HTR-8/SVneo (cell line): Measurements from ENCODE around the gene CDH18.
"Not testable (repeated sequence)": the region's sequence is repeated elsewhere in the genome, so short reads cannot be mapped to it uniquely, and the experiment has no call there.

Experiments
- DNase-seq: peaks from one replicate; pipeline ENCODE4 v3.0.0; 2011; ENCODE audit warnings: low spot score, mixed read lengths; ENCODE audit not compliant: insufficient read length
- FAIRE-seq: peaks from 2 replicates; lab custom pipeline; 2011; peaks lifted over from hg19 to GRCh38; lab: Jason Lieb, UNC

Gene CDH18

DNA sequence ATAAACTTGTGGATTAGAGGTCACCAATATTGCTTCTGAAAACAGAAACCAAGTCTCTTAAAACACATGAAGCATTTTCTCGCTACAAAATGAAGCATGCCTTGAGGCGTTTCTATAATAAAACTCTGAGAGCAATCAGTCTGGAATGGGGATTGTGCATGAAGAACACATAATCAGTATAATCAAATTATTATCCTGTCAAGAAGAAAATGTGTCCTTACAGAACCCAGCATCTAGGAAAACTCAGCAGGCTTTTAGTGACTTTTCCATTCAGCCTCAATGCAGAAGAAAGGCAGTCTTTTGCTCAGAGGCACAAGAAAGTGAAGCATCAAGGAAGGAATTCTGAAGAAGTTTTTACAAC, 121.9 kb downstream of the CDH18 start:
- FAIRE-seq (no peak), DNase-seq (no peak)

GRCh38 chr5:19865336-19866089, 122.5 kb downstream of the CDH18 start:
- DNase-seq (no peak), FAIRE-seq (peak; percentile 26)

DNA sequence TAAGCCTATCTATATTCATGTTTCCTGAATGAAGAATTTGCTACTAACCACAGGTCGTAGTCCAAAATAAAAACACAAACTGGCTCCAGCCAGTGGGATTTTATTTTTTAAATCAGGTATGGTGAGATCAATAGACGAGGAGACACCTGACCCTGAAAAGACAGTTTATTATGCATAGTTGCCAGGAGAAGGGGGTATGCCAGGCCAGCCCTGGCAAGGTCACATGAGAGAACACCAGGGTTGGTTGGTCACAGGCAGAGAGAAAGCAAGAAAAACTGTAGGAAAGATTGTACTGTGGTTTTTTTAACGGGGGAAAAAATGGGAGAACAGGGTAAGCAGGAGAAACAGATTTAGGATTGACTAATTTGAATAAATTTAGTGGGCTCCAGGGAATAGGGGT, 125.3 kb downstream of the CDH18 start:
- FAIRE-seq: no peak
- no peak for DNase-seq

- FAIRE-seq: no peak
- no peak for DNase-seq
These were observed 129.0 kb downstream of the CDH18 start for GRCh38 chr5:19859020-19859419.

- DNase-seq: no peak
- FAIRE-seq: no peak
These were observed 132.1 kb downstream of the CDH18 start for GRCh38 chr5:19855931-19856330.

GRCh38 chr5:19855453-19855852, 132.5 kb downstream of the CDH18 start:
- DNase-seq: no peak
- no peak for FAIRE-seq

GRCh38 chr5:19855031-19855430, 133.0 kb downstream of the CDH18 start:
- FAIRE-seq (no peak), DNase-seq (no peak)

- DNase-seq (peak; percentile 20), FAIRE-seq (peak; percentile 36)
These were observed 134.3 kb downstream of the CDH18 start for GRCh38 chr5:19853616-19854240.

GRCh38 chr5:19837536-19838174, 150.3 kb downstream of the CDH18 start:
- DNase-seq: peak; percentile 14
- FAIRE-seq: no peak

- no peak for FAIRE-seq
- DNase-seq: no peak
These were observed 152.6 kb downstream of the CDH18 start for GRCh38 chr5:19835442-19835841.

- FAIRE-seq, DNase-seq: not testable (repeated sequence)
These were observed 175.3 kb downstream of the CDH18 start for GRCh38 chr5:19812720-19813119.

GRCh38 chr5:19806756-19807155, 181.2 kb downstream of the CDH18 start:
- FAIRE-seq: no peak

GRCh38 chr5:19802686-19803085, 185.3 kb downstream of the CDH18 start:
- DNase-seq (no peak), FAIRE-seq (peak; percentile 4)

More at GRCh38 chr5:19806756-19807155, 181.2 kb downstream of the CDH18 start:
- DNase-seq: no peak

DNA sequence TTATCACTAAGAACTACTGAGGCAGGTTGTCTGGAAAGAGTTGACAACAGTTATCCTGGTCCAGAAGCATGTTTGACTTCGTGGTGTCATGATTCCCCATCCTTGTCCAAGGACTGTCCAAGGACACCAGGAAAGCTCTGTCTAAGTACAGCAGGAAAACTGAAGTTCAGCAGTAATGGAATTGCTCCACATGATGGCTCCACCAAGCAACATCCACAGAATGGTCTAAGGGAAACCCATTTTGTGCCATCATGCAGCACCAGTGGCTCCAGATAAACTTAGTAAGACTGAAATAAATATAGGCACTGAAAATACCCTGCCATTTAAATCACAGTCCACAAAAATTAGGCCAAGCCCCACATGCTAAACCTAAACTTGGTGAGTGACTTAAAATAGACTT, 192.8 kb downstream of the CDH18 start:
- FAIRE-seq (peak; percentile 79), DNase-seq (peak; percentile 13)

- DNase-seq: no peak
- FAIRE-seq: no peak
These were observed 197.1 kb downstream of the CDH18 start for GRCh38 chr5:19790829-19791466.

DNA sequence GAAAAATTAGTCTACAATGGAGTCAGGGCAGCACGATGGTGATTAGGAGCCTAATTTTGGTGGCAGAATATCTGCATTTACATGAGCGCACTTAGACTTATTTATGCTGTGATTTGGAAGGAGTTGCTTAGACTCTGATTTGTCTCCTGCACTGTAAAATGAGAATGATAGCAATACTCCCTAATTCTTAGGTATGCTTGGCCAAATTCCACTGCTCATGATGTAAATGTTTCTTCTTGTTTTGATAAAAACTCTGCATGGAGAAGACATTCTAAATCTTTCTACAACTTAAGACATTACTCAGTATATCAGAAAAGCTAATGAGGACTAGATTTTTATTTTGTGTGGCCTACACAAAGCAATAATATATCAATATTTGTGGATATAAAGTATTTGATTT, 205.4 kb downstream of the CDH18 start:
- no peak for FAIRE-seq
- no peak for DNase-seq

GRCh38 chr5:19777363-19777762, 210.6 kb downstream of the CDH18 start:
- DNase-seq (no peak), FAIRE-seq (no peak)

GRCh38 chr5:19776886-19777285, 211.1 kb downstream of the CDH18 start:
- not testable (repeated sequence) for FAIRE-seq, DNase-seq

DNA sequence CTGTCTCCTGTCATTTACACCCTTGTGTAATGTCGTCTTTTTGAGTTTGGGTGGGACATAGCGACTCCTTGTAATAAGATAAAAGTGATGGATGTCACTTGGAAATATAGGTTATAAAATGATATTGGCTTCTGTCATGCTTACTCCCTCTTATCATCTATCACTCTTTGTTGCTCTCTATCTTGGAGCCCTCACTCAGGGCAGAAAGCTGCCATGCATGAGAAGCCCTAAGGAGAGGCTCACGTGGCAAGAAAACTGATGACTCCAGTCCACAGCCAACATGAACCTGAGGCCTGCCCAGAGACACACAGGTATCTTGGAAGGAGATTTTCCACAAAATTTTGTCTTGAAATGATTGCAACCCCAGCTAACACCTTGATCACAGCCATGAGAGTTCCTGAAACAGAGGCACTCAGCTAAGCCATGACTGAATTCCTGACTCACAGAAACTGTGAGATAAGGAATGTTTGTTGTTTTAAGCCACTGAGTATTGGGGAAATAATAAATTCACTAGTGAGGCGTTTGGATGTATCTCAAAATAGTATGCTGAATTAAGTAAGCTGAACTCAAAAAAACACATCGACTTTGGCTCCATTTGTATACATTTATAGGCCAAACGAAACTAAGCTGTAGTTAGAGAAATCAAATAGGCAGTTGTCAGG, 216.7 kb downstream of the CDH18 start:
- no peak for DNase-seq
- FAIRE-seq: peak; percentile 20

GRCh38 chr5:19770396-19770795, 217.6 kb downstream of the CDH18 start:
- no peak for FAIRE-seq

More at GRCh38 chr5:19770396-19770795, 217.6 kb downstream of the CDH18 start:
- DNase-seq: no peak
